Measurements from ENCODE around the gene DOCK8. TPM values are rescaled to one million over a fixed set of nuclear protein-coding genes. Genes with fewer than 3 reads are reported as not detected.
"Not testable (repeated sequence)": the region's sequence is repeated elsewhere in the genome, so short reads cannot be mapped to it uniquely, and the experiment has no call there.

The DOCK8 gene
- total RNA-seq, 1 donor from 2014 or later, result 12.5 TPM

GRCh38 chr9:224582-225520 lies 10.2 kb downstream of the DOCK8 start:
- DNase-seq (ENCODE audit: extremely low read depth, low read depth, low spot score), result no peak

GRCh38 chr9:227860-228259 lies 13.2 kb downstream of the DOCK8 start:
- DNase-seq (ENCODE audit: extremely low read depth, low read depth, low spot score), result no peak

- DNase-seq (ENCODE audit: extremely low read depth, low read depth, low spot score), result no peak
Measured at GRCh38 chr9:228929-229695, 14.4 kb downstream of the DOCK8 start.

- DNase-seq (ENCODE audit: extremely low read depth, low read depth, low spot score), result not testable (repeated sequence)
Measured at GRCh38 chr9:231625-232024, 17.0 kb downstream of the DOCK8 start.

- not testable (repeated sequence) for DNase-seq (ENCODE audit: extremely low read depth, low read depth, low spot score)
Measured at GRCh38 chr9:233708-234107, 19.0 kb downstream of the DOCK8 start.

- DNase-seq (ENCODE audit: extremely low read depth, low read depth, low spot score), result no peak
Measured at GRCh38 chr9:237141-237857, 22.6 kb downstream of the DOCK8 start.

GRCh38 chr9:237858-238345 lies 23.2 kb downstream of the DOCK8 start:
- no peak for DNase-seq (ENCODE audit: extremely low read depth, low read depth, low spot score)

GRCh38 chr9:242461-243080 lies 27.9 kb downstream of the DOCK8 start:
- DNase-seq (ENCODE audit: extremely low read depth, low read depth, low spot score), result no peak

GRCh38 chr9:248278-248961 lies 33.8 kb downstream of the DOCK8 start:
- DNase-seq (ENCODE audit: extremely low read depth, low read depth, low spot score), result no peak

- no peak for DNase-seq (ENCODE audit: extremely low read depth, low read depth, low spot score)
Measured at GRCh38 chr9:249025-249424, 34.4 kb downstream of the DOCK8 start.

- DNase-seq (ENCODE audit: extremely low read depth, low read depth, low spot score), result no peak
Measured at GRCh38 chr9:250039-250438, 35.4 kb downstream of the DOCK8 start.

- no peak for DNase-seq (ENCODE audit: extremely low read depth, low read depth, low spot score)
Measured at GRCh38 chr9:250625-251024, 36.0 kb downstream of the DOCK8 start.

GRCh38 chr9:251398-251797 lies 36.7 kb downstream of the DOCK8 start:
- DNase-seq (ENCODE audit: extremely low read depth, low read depth, low spot score), result no peak

GRCh38 chr9:253539-253938 lies 38.9 kb downstream of the DOCK8 start:
- no peak for DNase-seq (ENCODE audit: extremely low read depth, low read depth, low spot score)

GRCh38 chr9:254516-254915 lies 39.9 kb downstream of the DOCK8 start:
- no peak for DNase-seq (ENCODE audit: extremely low read depth, low read depth, low spot score)

- no peak for DNase-seq (ENCODE audit: extremely low read depth, low read depth, low spot score)
Measured at GRCh38 chr9:257957-258356, 43.3 kb downstream of the DOCK8 start.

GRCh38 chr9:259405-260404 lies 45.0 kb downstream of the DOCK8 start:
- DNase-seq (ENCODE audit: extremely low read depth, low read depth, low spot score), result no peak

GRCh38 chr9:264231-264630 lies 49.6 kb downstream of the DOCK8 start:
- no peak for DNase-seq (ENCODE audit: extremely low read depth, low read depth, low spot score)

All from glomerular endothelial cell (primary cell).